NCI-H2196 treated with DMSO at 0.1 percent for 48 hours (cell line): ENCODE measurements around the gene CNP.

Source experiments
- DNase-seq: peaks from one replicate; lab custom pipeline; 2025; ENCODE audit not compliant: unreplicated experiment; lab: John Stamatoyannopoulos, UW

Gene CNP

GRCh38 chr17:41941168-41941567 lies 25.4 kb upstream of the CNP start:
- DNase-seq: no peak

- no peak for DNase-seq
Measured at GRCh38 chr17:41942626-41943373, 23.8 kb upstream of the CNP start.

GRCh38 chr17:41943492-41943891 lies 23.1 kb upstream of the CNP start:
- DNase-seq: no peak

- DNase-seq: no peak
Measured at GRCh38 chr17:41944943-41945342, 21.7 kb upstream of the CNP start.

- no peak for DNase-seq
Measured at GRCh38 chr17:41948762-41949460, 17.7 kb upstream of the CNP start.

GRCh38 chr17:41956522-41956921 lies 10.1 kb upstream of the CNP start:
- DNase-seq: no peak

- DNase-seq: no peak
Measured at GRCh38 chr17:41957031-41957868, 9.3 kb upstream of the CNP start.

- no peak for DNase-seq
Measured at GRCh38 chr17:41957869-41958439, 8.6 kb upstream of the CNP start.

GRCh38 chr17:41959030-41959335 lies 7.6 kb upstream of the CNP start:
- DNase-seq: no peak

GRCh38 chr17:41959336-41960095 lies 7.1 kb upstream of the CNP start:
- DNase-seq: no peak

GRCh38 chr17:41962111-41962510 lies 4.5 kb upstream of the CNP start:
- no peak for DNase-seq

- DNase-seq: peak; percentile 4
Measured at GRCh38 chr17:41962768-41963434, 3.7 kb upstream of the CNP start.

- peak; percentile 67 for DNase-seq
Measured at GRCh38 chr17:41965694-41966462, 717 bp upstream of the CNP start.

- no peak for DNase-seq
Measured at GRCh38 chr17:41967141-41967920, 736 bp downstream of the CNP start.

GRCh38 chr17:41967921-41968578 lies 1.5 kb downstream of the CNP start:
- DNase-seq: no peak

- no peak for DNase-seq
Measured at GRCh38 chr17:41968676-41969075, 2.1 kb downstream of the CNP start.

- DNase-seq: no peak
Measured at GRCh38 chr17:41970901-41971331, 4.3 kb downstream of the CNP start.
